K562 (cell line): ENCODE data around the gene HMG20B. TPM values are rescaled to one million over a fixed set of nuclear protein-coding genes. Genes with fewer than 3 reads are reported as not detected.

ENCODE experiments used
- CREM ChIP-seq: IDR thresholded peaks from 2 replicates; pipeline ENCODE4 v1.6.1; 2014; ENCODE audit warnings: antibody characterized with exemption, low read depth
- EP300 ChIP-seq: IDR thresholded peaks from 2 replicates; pipeline ENCODE4 v1.6.1; 2012; ENCODE audit warnings: low read length, improper control_type of control experiment
- HDAC1 ChIP-seq, 2 experiments: fragments of 450-650 bp; IDR thresholded peaks; 2 replicates each; pipeline ENCODE4 v1.6.1; 2016 to 2017; ENCODE audit warnings: inconsistent platforms in 1 of 2, mild to moderate bottlenecking in 1 of 2, moderate library complexity in 1 of 2
- JUNB ChIP-seq: fragments of 450-650 bp; formaldehyde crosslinking; conservative IDR thresholded peaks from 2 replicates; pipeline ENCODE4 v1.4.0; 2020; ENCODE audit warnings: mild to moderate bottlenecking
- PATZ1 ChIP-seq: fragments of 250-450 bp; sonication (Bioruptor Pico); IDR thresholded peaks from 2 replicates; pipeline ENCODE4 v1.5.0; 2020; ENCODE audit warnings: mild to moderate bottlenecking, borderline replicate concordance
- PHTF2 ChIP-seq: fragments of 250-450 bp; sonication (Bioruptor Pico); IDR thresholded peaks from 2 replicates; pipeline ENCODE4 v1.5.0; 2021; ENCODE audit warnings: mild to moderate bottlenecking
- POLR2A ChIP-seq: fragments of 450-650 bp; conservative IDR thresholded peaks from 2 replicates; pipeline ENCODE4 v1.6.1; 2016
- RB1 ChIP-seq: fragments of 450-650 bp; IDR thresholded peaks from 2 replicates; pipeline ENCODE4 v1.6.1; 2017; ENCODE audit warnings: low read depth, mild to moderate bottlenecking
- SOX6 ChIP-seq: fragments of 450-650 bp; IDR thresholded peaks from 2 replicates; pipeline ENCODE4 v1.6.1; 2014; ENCODE audit warnings: mild to moderate bottlenecking
- SP1 ChIP-seq: sonication (generic); formaldehyde crosslinking; IDR thresholded peaks from 2 replicates; pipeline ENCODE4 v1.8.1; 2022; ENCODE audit warnings: mild to moderate bottlenecking, missing genetic modification reagents
- SREBF2 ChIP-seq: sonication (generic); formaldehyde crosslinking; IDR thresholded peaks from 2 replicates; pipeline ENCODE4 v1.4.0; 2020; ENCODE audit warnings: mild to moderate bottlenecking, missing genetic modification reagents
- SUPT5H ChIP-seq: fragments of 450-650 bp; IDR thresholded peaks from 2 replicates; pipeline ENCODE4 v1.6.1; 2016
- TAF7 ChIP-seq: fragments of 450-650 bp; IDR thresholded peaks from 2 replicates; pipeline ENCODE4 v1.6.1; 2016; ENCODE audit warnings: missing genetic modification characterization, missing compliant biosample characterization
- ZEB2 ChIP-seq: fragments of 450-650 bp; IDR thresholded peaks from 2 replicates; pipeline ENCODE4 v1.6.1; 2016
- polyA plus RNA-seq, 8 experiments: library from polyadenylated mRNA; depleted of rRNA in 4 of 8; stranded (reverse) in 5 of 8; unstranded in 3 of 8; fragments of >200 nt; fragmentation: Nextera tagmentation in 2 of 8; fragmentation: Illumina TruSeq in 1 of 8; extraction: Ambion mirVana in 2 of 8; extraction: Trizol in 1 of 8; gene quantifications; 2 replicates each; pipeline versions ENCODE4 v1.2.1 to v1.2.3, GENCODE V29; 2011 to 2014; ENCODE audit warnings: inconsistent platforms in 1 of 8, missing spikeins in 1 of 8
- total RNA-seq, 7 experiments: library from RNA; depleted of rRNA in 6 of 7; stranded (reverse); fragments of >200 nt in 6 of 7; fragmentation: Illumina TruSeq in 2 of 7; extraction: Trizol in 2 of 7; gene quantifications; 2 replicates each; pipeline versions ENCODE4 v1.2.1 to v1.2.3, GENCODE V29; 2011 to 2021; ENCODE audit warnings: low replicate concordance in 1 of 7
- TF ChIP-seq, protein P1 (sequence below): fragments of 450-650 bp; IDR thresholded peaks from 2 replicates; pipeline ENCODE4 v1.7.0; 2016; ENCODE audit warnings: borderline replicate concordance
- TF ChIP-seq, protein P2 (sequence below): fragments of 200-800 bp; sonication (Bioruptor generic); IDR thresholded peaks from 2 replicates; pipeline ENCODE4 v1.6.1; 2017; ENCODE audit warnings: missing genetic modification characterization, missing compliant biosample characterization
- TF ChIP-seq, protein P3 (sequence below), 2 experiments: fragments of 450-650 bp in 1 of 2; sonication (generic) in 1 of 2; formaldehyde crosslinking; conservative IDR thresholded peaks; 2 replicates each; pipeline versions ENCODE4 v1.4.0 to v1.8.1; 2020 to 2022; ENCODE audit warnings: mild to moderate bottlenecking in 1 of 2, missing genetic modification reagents in 1 of 2
- TF ChIP-seq, protein P4 (sequence below): fragments of 450-650 bp; IDR thresholded peaks from 2 replicates; pipeline ENCODE4 v1.6.1; 2016; ENCODE audit warnings: missing biosample characterization, missing genetic modification characterization
- TF ChIP-seq, protein P5 (sequence below): fragments of 450-650 bp; formaldehyde crosslinking; IDR thresholded peaks from 2 replicates; pipeline ENCODE4 v1.4.0; 2020; ENCODE audit warnings: mild to moderate bottlenecking, moderate library complexity

Gene HMG20B
- total and polyA plus RNA-seq, 9 of the 15 experiments (the other 6 are each of a cell fraction or from before 2014, with no cell fraction given): 0.35 to 172 (median 38.6) TPM

DNA sequence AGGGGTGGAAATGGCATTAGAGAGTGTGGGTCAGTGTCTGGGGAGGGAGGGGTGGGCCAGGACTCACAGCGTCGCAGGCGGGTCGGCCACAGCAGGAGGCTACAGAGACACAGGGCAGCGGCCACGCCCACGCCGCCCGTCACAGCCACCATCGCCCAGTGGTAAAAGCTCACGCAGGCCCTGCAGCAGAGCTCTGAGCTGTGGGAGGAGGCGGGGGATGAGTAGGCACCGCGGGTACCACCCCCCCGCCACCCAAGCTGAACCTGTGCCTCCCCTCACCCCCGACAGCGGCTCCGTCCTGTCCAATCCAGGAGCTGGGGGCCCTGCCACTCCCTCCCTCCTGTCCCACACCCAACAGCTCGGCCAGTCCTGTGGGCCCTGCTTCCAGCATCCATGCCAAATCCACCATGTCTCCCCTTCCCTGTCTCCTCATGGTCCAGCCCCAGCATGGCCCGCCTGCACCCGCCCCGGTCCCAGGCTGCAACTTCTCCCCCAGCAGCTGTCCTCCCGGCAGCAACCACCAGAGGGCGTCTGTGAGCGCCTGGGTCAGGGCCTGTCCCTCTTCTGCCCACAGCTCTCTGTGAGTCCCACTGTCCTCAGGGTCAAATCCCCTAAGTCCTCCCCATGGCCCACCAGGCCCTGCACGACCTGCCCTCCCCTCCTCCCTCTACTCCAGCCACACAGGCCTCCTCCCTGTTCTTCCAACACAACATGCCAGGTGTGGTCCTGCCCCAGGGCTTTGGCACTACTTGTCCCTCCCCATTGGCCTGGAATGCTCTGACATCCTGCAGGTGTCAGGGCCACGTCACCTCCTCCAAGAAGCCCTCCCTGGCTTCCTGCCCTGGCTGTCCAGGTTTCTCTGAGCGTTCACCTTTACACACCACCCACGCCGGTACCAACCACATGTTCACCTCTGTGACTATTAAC lies 27.7 kb upstream of the HMG20B start (continued):
- TF ChIP-seq HDAC1 (IDR thresholded peaks at IDR 0.05) (peak in 1 of 2 experiments; percentile 51; a peak in 1 of 4 replicates), ZEB2 (no peak), JUNB (CRISPR knock-in tag) (no peak), CREM (peak; percentile 39; the same call in 1 of the 2 replicates), SUPT5H (peak; percentile 51; the same call in 1 of the 2 replicates), RB1 (peak; percentile 62), SP1 (peak; percentile 44; the same call in 1 of the 2 replicates), SOX6 (no peak), PHTF2 (CRISPR knock-in tag) (no peak), TAF7 (tag) (no peak), EP300 (no peak), PATZ1 (CRISPR knock-in tag) (no peak), SREBF2 (CRISPR knock-in tag) (no peak), POLR2A (no peak)
- TF ChIP-seq, protein P1, sequence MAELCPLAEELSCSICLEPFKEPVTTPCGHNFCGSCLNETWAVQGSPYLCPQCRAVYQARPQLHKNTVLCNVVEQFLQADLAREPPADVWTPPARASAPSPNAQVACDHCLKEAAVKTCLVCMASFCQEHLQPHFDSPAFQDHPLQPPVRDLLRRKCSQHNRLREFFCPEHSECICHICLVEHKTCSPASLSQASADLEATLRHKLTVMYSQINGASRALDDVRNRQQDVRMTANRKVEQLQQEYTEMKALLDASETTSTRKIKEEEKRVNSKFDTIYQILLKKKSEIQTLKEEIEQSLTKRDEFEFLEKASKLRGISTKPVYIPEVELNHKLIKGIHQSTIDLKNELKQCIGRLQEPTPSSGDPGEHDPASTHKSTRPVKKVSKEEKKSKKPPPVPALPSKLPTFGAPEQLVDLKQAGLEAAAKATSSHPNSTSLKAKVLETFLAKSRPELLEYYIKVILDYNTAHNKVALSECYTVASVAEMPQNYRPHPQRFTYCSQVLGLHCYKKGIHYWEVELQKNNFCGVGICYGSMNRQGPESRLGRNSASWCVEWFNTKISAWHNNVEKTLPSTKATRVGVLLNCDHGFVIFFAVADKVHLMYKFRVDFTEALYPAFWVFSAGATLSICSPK: no peak
- TF ChIP-seq, protein P2, sequence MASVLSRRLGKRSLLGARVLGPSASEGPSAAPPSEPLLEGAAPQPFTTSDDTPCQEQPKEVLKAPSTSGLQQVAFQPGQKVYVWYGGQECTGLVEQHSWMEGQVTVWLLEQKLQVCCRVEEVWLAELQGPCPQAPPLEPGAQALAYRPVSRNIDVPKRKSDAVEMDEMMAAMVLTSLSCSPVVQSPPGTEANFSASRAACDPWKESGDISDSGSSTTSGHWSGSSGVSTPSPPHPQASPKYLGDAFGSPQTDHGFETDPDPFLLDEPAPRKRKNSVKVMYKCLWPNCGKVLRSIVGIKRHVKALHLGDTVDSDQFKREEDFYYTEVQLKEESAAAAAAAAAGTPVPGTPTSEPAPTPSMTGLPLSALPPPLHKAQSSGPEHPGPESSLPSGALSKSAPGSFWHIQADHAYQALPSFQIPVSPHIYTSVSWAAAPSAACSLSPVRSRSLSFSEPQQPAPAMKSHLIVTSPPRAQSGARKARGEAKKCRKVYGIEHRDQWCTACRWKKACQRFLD (CRISPR knock-in tag): no peak
- TF ChIP-seq, protein P3, sequence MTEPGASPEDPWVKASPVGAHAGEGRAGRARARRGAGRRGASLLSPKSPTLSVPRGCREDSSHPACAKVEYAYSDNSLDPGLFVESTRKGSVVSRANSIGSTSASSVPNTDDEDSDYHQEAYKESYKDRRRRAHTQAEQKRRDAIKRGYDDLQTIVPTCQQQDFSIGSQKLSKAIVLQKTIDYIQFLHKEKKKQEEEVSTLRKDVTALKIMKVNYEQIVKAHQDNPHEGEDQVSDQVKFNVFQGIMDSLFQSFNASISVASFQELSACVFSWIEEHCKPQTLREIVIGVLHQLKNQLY (CRISPR knock-in tag; conservative IDR thresholded peaks at IDR 0.05): no peak
- TF ChIP-seq, protein P4, sequence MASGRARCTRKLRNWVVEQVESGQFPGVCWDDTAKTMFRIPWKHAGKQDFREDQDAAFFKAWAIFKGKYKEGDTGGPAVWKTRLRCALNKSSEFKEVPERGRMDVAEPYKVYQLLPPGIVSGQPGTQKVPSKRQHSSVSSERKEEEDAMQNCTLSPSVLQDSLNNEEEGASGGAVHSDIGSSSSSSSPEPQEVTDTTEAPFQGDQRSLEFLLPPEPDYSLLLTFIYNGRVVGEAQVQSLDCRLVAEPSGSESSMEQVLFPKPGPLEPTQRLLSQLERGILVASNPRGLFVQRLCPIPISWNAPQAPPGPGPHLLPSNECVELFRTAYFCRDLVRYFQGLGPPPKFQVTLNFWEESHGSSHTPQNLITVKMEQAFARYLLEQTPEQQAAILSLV (tag): no peak
- TF ChIP-seq, protein P5, sequence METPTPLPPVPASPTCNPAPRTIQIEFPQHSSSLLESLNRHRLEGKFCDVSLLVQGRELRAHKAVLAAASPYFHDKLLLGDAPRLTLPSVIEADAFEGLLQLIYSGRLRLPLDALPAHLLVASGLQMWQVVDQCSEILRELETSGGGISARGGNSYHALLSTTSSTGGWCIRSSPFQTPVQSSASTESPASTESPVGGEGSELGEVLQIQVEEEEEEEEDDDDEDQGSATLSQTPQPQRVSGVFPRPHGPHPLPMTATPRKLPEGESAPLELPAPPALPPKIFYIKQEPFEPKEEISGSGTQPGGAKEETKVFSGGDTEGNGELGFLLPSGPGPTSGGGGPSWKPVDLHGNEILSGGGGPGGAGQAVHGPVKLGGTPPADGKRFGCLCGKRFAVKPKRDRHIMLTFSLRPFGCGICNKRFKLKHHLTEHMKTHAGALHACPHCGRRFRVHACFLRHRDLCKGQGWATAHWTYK: no peak
